Uterus (tissue), 4 donors: Measurements from ENCODE around the gene DNAH17. TPM values are rescaled to one million over a fixed set of nuclear protein-coding genes. Genes with fewer than 3 reads are reported as not detected.

ENCODE experiments used
- DNase-seq, 2 donors: peaks; one replicate each; pipeline ENCODE4 v3.0.0-alpha.2; 2019 to 2020
- H3K27ac ChIP-seq, 2 donors: fragments of 200-600 bp; sonication (generic); 1 replicate in 1 of 2; 2 replicates in 1 of 2; pipeline ENCODE4 v1.5.1; 2016 to 2018
- H3K27me3 ChIP-seq, 2 donors: fragments of 200-600 bp; sonication (generic); one replicate each; pipeline ENCODE4 v1.5.1; 2018 to 2019; ENCODE audit warnings: control low read depth in 1 of 2
- H3K36me3 ChIP-seq, 2 donors: fragments of 200-600 bp; sonication (generic); one replicate each; pipeline ENCODE4 v1.5.1; 2019; ENCODE audit warnings: control low read depth in 1 of 2
- H3K4me1 ChIP-seq, 2 donors: fragments of 200-600 bp; sonication (generic); one replicate each; pipeline ENCODE4 v1.5.1; 2018 to 2019; ENCODE audit warnings: control low read depth in 1 of 2
- H3K4me3 ChIP-seq, 2 donors: fragments of 200-600 bp; sonication (generic); 1 replicate in 1 of 2; 2 replicates in 1 of 2; pipeline ENCODE4 v1.5.1; 2018 to 2019; ENCODE audit warnings: mild to moderate bottlenecking in 1 of 2
- H3K9me3 ChIP-seq, 2 donors: fragments of 200-600 bp; sonication (generic); one replicate each; pipeline ENCODE4 v1.5.1; 2019; ENCODE audit warnings: control low read depth in 1 of 2
- CTCF ChIP-seq, 4 experiments: fragments of 200-600 bp in 2 of 4; fragments of 450-650 bp in 2 of 4; sonication (generic) in 2 of 4; IDR thresholded peaks; one replicate each; pipeline ENCODE4 v1.5.1; 2016 to 2019; ENCODE audit warnings: antibody characterized with exemption in 4 of 4, mild to moderate bottlenecking in 2 of 4, moderate library complexity in 1 of 4
- POLR2A ChIP-seq, 2 donors: fragments of 450-650 bp; IDR thresholded peaks; one replicate each; pipeline ENCODE4 v1.6.1; 2016; ENCODE audit warnings: antibody characterized with exemption in 2 of 2, mild to moderate bottlenecking in 1 of 2, moderate library complexity in 1 of 2
- intact Hi-C: fragments of 100-400 bp; cut with DNase I; formaldehyde crosslinking; loops from one replicate; pipeline ENCODE4 v1.15.1; 2023; ENCODE audit warnings: low total_unique reads
- total RNA-seq, 4 donors: library from RNA; depleted of rRNA in 3 of 4; stranded (reverse); fragments of >200 nt in 3 of 4; gene quantifications; one replicate each; pipeline versions ENCODE4 v1.1.0 to v1.2.4, GENCODE V29; 2014 to 2023
- donor health status: DM: yes; HTN: yes; CAD: no.

The DNAH17 gene
- total RNA-seq, 4 donors from 2014 or later: 0.03 to 1.1 TPM; not detected in 2

DNA sequence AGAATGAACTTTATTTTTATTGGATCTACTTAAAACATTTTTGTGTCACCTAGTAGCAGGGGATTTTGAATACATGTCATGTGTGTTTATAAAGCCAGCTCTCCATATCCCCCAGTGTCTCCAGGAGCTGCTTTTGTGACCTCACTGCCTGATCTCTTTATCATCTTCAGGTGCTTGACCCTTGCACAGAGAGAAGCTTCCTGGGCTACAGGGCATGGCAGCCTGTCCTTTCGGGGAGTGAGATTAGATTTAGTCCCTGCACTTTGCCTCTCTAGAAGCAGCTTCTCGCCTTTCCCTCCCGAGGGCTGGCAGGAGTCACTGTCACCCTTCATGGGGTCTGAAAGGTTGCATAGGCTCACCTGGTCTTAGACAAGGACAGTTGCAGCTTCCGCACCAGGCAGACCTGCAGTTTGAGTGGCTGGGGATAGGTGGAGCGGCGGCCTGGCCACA lies 156.1 kb downstream of the DNAH17 start:
- H3K27ac ChIP-seq: no peak overlapping the region
- TF ChIP-seq CTCF (IDR thresholded peaks at IDR 0.05): no peak
- TF ChIP-seq POLR2A (IDR thresholded peaks at IDR 0.05): no peak
- no peaks in the 10 kb centered on the region for H3K9me3 ChIP-seq
- intact Hi-C loops: loop anchor here (5.0 to 10.0 kb wide), 3 partner anchors 59 to 166 kb away; partner anchors contain the start of gene SOCS3
- DNase-seq: no peak
- no peak overlapping the region for H3K4me3 ChIP-seq
- no peaks in the 10 kb centered on the region for H3K4me1 ChIP-seq
- no peaks in the 10 kb centered on the region for H3K36me3 ChIP-seq
- H3K27me3 ChIP-seq: no peaks in the 10 kb centered on the region

DNA sequence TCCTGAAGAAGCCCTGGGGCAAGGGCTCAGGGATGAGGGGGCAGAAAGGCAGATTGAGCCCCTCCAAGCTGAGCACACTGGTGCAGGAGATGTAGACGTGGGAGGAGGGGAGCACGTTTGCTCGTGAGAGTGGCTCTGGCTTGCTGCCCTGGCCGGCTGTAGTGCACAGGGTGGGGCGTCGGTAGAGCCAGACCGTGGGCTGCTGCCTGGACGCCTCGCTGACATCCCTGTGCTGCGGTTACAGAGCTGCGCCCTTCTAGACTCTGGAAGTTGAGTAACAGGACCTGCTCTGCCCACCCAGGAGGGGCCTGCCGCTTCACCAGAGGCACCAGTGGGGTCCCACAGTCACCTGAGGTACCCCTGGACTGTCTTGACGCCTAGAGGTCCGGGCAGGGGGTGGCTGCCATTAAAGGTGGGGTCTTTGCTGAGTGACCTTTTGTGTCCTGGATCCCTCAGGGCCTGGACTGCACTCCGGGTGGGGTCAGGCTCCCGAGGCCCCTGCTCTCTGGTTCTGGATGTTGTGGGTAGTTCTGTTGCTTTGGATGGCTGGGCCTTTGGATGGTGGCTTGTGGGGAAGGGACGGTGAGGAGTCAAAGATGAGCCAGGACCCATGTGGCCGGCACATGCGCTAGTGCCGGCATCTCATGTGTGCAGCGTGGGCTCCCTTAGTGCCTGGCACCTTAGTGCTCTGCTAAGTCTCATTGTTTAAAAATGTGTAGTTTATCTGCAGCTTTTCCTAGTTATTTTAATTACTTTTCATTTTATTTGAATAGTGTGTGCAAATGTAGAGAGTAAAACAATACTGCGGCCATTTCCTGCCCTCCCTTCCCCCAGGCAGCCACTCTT lies 157.0 kb downstream of the DNAH17 start:
- intact Hi-C loops: loop anchor here (5.0 to 10.0 kb wide), 3 partner anchors 58 to 165 kb away; partner anchors contain the start of gene SOCS3
- no peaks in the 10 kb centered on the region for H3K36me3 ChIP-seq
- no peak for TF ChIP-seq POLR2A (IDR thresholded peaks at IDR 0.05)
- no peak for TF ChIP-seq CTCF (IDR thresholded peaks at IDR 0.05)

GRCh38 chr17:78418326-78419026 lies 158.7 kb downstream of the DNAH17 start:
- no peak for TF ChIP-seq CTCF (IDR thresholded peaks at IDR 0.05)
- TF ChIP-seq POLR2A (IDR thresholded peaks at IDR 0.05): no peak
- H3K27me3 ChIP-seq: no peaks in the 10 kb centered on the region
- DNase-seq: no peak
- no peak overlapping the region for H3K4me3 ChIP-seq
- intact Hi-C loops: no loop called here
- no peak overlapping the region for H3K27ac ChIP-seq
- H3K4me1 ChIP-seq: no peaks in the 10 kb centered on the region
- H3K9me3 ChIP-seq: no peaks in the 10 kb centered on the region
- H3K36me3 ChIP-seq: no peaks in the 10 kb centered on the region

More for the DNA sequence above, 157.0 kb downstream of the DNAH17 start:
- Histone ChIP-seq H3K27ac (no peak overlapping the region), H3K27me3 (no peaks in the 10 kb centered on the region), H3K9me3 (no peaks in the 10 kb centered on the region), H3K4me3 (no peak overlapping the region), H3K4me1 (no peaks in the 10 kb centered on the region)
- no peak for DNase-seq

GRCh38 chr17:78417531-78417909 lies 159.7 kb downstream of the DNAH17 start:
- TF ChIP-seq POLR2A (IDR thresholded peaks at IDR 0.05) (no peak), CTCF (IDR thresholded peaks at IDR 0.05) (no peak)
- Histone ChIP-seq H3K27me3 (no peaks in the 10 kb centered on the region), H3K4me1 (no peaks in the 10 kb centered on the region), H3K36me3 (no peaks in the 10 kb centered on the region), H3K27ac (peak overlapping the region; percentile 67 to 84), H3K4me3 (no peak overlapping the region), H3K9me3 (no peaks in the 10 kb centered on the region)
- intact Hi-C loops: no loop called here
- DNase-seq: no peak
